Middle frontal gyrus (tissue), 1 donor: Measurements from ENCODE around the gene MUS81.

ENCODE experiments used
- DNase-seq: peaks from one replicate; pipeline ENCODE4 v3.0.0-alpha.2; 2015; ENCODE audit warnings: low spot score; ENCODE audit errors: extremely low spot score

Gene MUS81

DNA sequence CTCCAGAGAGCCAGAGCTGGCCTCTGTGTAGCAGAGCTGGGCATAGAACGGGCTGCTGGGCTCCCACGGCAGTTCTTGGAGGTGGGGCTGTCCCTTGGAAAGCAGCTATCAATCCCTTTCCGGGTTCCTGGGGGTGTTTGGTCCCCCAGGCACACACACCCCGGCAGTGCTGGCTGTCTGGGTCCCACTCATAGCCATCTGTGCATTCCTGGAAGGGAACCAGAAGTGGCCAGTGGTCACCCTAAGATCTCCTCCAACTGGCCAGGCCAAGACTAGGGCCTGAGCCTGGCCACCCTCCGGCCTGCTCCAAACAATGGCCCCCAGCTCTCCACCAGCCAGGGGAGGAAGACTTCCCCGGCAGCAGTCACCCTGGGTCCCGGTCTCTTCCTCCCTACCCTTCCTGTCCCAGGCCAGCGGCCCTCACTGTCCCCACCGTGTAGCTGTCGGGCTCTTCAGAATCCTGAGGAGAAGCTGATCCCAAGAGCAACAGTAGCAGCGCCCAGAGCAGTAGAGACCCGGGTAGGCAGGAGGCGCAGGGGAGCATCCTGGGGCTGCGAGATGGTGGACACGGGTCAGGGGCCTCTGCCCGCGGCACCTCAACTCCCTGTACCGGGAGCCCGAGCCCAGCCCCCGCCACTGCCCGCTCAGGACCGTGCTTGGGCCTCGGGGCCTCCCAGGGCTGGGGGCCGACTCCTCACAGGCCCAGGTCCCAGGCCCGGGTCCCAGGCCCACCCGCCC, 11.7 kb downstream of the MUS81 start:
- DNase-seq: no peak

DNA sequence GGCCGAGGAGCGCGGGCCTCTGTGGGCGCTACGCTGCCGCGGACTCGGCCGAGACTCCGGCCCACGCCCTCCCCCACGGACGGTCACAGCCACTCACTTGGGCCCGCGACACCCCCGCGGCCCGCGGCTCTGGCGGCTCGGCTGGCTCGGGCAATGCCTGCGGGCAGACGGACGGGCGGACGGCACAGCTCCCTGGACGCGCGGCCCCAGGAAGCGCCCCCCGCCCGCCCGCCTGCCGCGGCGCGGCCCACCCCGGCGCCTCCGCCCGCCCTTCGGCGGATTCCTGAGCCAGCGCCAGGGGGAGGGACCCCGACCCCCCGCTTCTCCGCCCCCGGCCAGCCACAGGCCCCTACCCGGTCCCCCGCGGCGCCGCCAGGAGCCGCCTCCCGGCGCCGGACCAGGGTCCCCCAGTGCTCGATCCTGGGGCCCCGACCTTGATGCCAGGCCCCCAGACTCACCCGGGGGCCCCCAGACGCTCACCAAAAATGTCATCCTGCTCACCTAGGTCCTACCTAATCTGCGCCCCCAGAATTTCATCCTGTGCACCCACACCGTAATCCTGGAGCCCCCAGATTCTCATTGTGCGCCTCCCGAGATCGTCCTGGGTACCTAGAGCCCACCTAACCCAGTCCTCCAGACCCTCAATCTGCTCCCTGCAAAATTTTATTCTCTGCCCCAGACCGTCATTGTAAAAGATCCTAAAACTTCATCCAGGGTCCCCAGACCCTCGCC, 12.5 kb downstream of the MUS81 start, which contains the start of gene EFEMP2:
Gene EFEMP2, minus strand, starts transcription at position 215 of the 732 bp plus-strand sequence. CDS start 446 bp downstream, outside the sequence.
- no peak for DNase-seq

DNA sequence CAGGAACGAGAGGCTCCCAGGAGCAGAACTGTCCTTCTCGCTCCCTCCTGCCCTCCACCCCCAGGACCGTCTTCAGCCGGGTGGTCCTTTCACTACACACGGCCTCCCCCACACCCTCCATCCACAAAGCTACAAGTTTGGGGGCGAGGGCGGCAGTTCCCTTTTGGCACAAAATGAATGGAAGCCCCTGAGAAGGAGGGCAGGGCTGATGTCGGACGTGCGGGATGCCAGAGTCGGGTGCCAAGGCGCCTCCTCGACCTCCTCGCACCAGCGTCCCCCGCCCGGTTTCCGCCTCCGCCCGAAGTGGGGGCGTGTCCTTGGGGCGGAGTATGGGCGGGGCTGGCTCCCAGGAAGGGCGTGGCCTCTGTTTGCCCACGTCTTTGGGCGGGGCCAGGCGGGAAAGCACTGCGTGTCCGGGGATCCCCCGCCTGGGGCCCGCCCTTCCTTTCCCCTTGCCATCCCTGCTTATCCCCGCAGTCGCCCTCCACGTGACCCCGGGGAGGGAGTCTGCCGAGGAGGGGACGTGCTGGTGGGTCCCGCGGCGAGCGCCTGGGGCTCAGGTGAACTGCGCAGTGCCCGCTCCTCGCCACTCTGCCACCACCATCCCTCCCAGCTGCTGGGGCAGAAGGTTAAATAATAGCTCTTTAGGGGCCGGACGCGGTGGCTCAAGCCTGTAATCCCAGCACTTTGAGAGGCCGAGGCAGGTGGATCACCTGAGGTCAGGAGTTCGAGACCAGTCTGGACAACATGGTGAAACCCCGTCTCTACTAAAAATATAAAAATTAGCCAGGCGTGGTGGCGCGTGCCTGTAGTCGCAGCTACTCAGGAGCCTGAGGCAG, 13.3 kb downstream of the MUS81 start:
- DNase-seq: peak; percentile 78

DNA sequence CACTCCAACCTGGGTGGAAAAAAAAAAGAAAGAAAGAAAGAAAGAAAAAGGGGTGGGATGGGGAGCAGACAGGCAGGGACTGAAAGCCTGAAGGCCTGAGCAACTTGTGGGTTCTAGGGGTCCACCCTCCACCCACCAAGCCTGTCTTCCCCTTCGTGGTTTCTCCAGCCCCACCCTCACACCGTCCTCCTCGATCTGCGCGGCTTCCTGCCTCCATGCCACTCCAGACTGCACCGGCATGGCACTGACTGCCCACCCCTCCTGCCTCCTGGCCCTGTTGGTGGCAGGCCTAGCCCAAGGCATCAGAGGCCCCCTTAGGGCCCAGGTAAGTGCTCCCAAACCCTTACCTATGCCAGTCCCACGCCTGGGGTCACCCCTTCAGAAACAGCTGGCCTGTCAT, 19.4 kb downstream of the MUS81 start, which contains the start of gene CTSW:
Gene CTSW, plus strand, starts transcription at position 221 of the 400 bp plus-strand sequence. Its CDS starts 18 bp downstream, at position 239.
- no peak for DNase-seq

DNA sequence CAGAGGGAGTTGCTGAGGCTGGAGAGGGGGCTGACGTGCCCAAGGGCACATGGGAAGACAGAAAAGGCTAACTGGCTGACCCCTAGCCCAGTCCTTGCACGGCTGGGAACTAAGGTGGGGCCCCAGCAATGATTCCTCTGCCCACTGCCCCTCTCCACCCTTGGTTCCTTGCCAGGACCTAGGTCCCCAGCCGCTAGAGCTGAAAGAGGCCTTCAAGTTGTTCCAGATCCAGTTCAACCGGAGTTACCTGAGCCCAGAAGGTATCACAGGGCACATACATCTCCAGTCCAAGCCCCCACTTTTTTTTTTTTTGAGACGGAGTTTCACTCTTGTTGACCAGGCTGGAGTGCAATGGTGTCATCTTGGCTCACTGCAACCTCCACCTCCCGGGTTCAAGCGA, 19.8 kb downstream of the MUS81 start:
- no peak for DNase-seq

DNA sequence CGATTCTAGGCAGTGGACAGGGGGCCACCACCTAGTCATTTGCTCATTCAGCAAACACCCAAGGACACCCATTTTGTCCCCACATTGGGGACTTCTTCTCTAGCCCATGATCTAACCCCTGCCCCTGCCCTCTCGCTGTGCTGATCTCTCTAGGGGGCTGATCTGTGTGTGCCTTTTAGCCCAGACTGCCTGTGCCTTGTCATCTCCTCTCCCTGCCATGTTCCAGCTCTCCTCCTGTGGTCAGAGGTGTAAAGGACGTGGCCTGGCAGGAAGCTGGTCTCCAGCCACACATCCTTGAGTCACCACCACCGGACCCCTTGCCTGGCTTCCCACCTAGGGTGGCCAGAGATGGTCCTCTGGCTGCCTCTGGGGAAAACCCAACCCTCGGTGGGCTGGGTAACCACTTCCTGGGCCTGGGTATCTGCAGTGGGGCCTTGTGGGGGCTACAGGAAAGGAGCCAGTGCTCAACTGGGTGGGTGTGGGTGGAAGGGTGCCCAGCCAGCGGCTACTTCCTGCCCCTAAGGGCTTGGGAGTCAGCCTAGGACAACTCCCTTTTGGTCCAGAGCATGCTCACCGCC, 20.7 kb downstream of the MUS81 start:
- DNase-seq: no peak

DNA sequence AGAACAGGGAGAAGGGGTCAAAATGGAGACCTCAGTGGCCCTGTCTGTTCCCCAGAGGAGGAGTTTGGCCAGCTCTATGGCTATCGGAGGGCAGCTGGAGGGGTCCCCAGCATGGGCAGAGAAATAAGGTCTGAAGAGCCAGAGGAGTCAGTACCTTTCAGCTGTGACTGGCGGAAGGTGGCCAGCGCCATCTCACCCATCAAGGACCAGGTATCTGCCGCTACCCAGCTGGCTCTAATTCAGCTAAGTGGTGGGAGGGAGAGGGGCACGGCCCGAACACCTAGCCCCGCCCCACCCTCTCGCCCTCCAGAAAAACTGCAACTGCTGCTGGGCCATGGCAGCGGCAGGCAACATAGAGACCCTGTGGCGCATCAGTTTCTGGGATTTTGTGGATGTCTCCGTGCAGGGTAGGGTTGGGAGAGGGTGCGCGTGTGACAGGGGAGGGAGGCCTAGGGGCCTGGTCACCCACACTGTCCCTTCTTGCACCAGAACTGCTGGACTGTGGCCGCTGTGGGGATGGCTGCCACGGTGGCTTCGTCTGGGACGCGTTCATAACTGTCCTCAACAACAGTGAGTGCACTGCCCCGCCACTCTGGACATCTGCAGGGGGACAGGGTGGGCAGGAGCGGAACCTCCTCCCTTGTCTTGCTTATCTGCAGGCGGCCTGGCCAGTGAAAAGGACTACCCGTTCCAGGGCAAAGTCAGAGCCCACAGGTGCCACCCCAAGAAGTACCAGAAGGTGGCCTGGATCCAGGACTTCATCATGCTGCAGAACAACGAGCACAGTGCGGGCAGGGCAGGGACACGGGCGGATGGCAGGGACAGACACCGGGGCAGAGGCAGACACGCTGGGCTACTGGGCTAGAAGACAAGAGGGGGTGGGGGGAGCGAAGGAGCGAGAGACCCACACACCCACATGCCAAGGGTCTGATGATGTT, 22.2 kb downstream of the MUS81 start:
- no peak for DNase-seq

DNA sequence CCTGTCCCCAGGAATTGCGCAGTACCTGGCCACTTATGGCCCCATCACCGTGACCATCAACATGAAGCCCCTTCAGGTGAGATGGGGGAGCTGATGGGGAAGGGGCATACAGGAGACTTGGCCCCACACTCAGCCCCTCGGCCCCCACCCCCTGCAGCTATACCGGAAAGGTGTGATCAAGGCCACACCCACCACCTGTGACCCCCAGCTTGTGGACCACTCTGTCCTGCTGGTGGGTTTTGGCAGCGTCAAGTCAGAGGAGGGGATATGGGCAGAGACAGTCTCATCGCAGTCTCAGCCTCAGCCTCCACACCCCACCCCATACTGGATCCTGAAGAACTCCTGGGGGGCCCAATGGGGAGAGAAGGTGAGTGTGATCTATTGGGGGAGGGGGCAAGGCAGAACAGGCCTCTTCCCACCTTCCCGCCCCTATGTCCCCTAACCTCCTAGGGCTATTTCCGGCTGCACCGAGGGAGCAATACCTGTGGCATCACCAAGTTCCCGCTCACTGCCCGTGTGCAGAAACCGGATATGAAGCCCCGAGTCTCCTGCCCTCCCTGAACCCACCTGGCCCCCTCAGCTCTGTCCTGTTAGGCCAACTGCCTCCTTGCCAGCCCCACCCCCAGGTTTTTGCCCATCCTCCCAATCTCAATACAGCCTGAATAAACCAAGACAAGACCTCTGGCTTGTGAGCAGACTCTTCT, 23.0 kb downstream of the MUS81 start:
- no peak for DNase-seq

DNA sequence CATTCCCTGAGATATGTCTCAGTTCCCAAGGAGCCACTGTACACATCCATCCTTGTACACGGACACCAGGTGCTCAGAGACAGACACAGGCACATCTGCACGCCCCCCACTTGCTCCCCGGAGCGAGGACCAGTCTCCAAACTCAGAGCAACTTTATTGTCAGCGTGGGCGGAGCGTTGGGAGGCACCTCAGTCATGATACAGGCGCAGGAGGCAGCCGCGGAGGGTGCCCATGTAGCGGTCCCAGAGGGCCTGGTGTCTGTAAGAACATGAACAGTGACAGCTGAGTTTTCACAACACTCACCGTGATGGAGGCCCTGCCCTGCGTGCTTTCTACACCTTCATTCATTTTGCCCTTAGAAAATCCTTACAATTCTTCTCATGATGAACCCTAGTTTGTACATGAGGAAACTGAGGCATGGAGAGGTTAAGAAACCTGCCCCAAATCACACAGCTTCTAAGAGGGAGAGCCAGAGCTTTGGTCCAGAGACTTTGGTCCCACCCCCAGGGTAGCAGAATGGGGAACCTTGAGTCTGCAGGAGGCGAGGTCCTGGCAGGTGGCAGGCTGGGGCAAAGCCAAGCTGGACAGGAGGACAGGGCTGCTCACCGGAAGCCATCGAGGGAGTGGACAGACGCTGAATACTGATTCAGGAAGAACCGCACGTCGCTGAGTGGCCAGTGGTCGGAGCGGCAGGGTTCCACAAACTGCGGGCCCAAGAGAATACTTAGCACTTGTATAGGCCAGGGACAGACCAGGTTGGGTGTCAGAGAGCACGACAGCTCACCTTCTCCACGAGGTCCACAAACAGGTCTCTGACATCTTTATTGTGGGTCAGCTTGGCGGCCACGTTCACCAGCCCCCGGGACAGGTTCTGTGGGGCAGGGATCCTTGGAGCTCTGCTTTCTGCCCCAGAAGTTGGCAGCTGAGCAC, 23.8 kb downstream of the MUS81 start:
- no peak for DNase-seq

DNA sequence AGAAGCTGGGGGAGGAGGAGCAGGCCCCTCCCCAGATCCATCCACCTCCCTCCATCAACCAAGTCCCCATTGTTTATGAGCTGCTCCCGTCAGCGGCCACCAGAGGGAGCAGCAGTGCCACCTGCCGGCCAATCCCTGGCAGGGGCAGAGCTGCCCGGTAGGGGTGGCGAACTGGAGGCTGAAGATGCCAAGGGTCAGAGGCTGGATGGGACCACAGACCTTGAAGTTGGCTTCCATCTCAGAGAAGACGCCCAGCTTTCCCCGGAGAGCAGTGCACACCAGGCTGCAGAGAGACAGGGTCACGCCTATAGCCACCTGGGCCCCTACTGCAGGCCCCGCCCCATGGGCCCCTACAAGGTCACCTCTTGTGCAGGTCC, 24.5 kb downstream of the MUS81 start:
- DNase-seq: peak; percentile 51

DNA sequence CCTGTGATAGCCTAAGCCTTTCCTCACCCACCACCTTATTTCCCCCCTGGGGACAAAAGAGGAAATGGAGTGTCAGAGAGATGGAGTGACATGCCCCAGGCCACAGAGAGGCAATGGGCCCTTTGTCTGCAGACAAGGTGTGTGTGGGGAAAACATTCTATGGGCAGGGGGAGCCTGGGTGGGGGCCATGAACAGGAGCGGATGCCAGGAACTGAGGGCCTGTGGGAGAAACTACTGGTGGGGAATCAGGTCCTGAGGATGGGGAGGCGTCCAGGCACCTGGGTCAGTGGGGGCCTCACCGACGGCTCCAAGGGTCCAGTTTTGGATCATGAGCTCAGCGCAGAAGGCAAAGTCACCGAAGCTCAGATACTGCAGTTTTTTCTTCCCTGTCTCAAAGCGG, 25.0 kb downstream of the MUS81 start:
- DNase-seq: no peak

DNA sequence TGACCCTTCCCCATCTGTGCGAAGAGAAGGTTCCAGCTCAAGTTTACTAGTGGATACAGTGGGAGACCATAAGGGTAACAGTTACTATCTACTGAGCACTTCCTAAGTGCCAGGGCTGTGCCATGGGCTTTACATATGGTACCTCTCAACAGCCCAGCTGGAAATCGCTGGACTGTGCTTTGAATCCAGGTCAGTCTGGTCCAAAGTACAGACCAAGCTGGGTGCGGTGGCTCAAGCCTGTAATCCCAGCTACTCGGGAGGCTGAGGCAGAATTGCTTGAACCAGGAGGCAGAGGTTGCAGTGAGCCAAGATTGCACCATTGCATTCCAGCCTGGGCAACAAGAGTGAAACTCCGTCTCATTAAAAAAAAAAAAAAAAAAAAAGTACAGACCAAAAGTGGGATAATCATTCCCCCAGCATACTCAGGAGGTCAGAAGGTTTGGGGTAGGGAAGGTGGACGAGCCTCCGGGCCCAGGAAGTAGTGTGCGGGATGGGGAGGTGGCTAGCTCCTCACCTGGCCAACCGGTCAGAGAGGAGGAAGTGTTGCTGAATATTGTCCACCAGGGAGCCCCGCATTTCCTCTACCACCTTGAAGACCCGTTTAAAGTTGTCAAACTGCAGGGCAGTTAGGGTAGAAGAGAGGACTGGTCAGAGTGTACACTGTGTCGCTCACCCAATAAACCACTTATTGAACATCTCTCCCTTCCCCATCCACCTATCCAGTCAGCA, 25.7 kb downstream of the MUS81 start:
- no peak for DNase-seq

DNA sequence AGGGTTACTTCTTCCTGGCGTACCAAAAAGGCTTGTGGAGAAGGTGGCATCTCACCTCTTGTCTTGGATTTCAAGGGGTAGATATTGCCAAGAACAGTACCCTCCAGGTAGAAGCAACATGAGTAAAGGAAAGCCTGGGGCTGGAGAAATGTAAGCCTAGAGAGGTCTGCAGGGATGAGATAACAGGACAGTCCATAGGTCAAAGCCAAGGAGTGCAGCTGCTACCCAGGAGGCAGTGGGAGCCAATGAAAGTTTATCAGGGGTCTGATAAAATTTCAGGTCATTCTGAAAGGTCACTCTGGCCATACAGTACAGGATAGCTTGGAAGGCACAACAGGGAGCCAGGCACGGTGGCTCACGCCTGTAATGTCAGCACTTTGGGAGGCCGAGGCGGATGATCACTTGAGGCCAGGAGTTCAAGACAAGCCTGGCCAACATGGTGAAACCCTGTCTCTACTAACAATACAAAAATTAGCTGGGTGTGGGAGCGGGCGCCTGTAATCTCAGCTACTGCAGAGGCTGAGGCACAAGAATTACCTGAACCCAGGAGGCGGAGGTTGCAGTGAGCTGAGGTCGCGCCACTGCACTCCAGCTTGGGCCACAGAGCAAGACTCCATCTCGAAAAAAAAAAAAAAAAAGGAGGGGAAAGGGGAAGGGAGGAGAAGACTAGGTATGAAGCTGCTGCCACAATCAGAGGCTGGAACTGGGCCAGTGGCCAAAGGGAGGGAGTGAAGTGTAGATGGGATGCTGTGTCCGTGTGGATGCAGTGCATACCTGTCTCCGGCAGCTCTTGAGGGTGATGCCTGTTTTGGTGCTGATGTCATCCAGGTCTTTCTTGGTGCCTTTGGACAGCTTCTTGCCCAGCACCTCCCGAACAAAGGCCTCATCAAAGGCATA, 26.8 kb downstream of the MUS81 start:
- no peak for DNase-seq

DNA sequence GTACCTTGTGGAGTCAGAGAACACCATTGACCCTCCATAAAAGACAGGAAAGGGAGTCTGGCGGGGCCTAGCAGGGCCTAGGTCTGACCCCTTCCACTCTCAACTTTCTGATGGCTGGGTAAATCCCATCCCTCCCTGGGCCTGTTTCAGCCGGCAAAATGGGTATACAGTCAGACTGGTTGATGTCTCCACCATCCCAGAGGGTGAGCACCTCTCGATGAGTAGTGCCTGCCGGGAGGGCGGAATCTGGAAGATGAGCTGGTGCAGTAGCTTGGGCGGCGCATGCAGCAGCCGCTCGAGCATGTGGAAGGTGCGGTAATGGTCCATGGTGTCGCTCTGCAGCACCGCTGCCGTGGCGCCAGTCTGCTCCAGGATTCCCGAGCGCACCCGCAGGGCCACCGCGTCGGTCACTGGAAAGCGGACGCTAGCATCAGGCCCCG, 27.5 kb downstream of the MUS81 start:
- DNase-seq: no peak

DNA sequence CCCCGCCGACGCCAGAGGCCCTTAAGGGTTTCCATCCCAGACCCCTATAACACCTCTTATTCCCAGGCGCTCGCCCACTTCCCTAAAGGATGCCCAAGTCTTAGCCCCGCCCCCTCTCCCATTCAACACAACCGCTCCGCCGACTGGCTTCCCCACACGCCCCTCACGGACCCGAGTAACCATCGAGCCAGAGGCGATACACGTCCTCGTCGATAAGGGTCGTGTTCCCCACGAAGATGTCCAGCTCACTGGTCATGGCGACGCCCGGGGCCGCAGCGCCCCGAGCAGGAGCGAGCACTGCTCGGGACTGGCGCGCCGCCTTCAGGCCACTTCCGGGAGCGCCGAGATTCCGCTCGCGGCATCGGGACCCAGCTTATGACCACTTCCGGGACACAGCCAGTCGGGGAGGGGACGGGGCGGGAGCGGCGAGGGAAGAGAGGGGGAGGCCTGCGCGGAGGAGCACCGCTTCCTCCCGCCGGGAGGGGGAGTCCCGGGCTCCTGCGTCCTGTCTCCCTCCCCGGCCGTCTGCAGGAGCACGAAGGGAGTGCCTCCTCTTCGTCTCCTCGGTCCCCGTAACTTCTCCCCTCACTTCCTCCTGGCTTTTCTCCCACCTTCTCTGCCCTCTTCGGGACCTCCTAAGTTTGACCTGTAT, 28.1 kb downstream of the MUS81 start, which contains the start of gene FIBP:
Gene FIBP, minus strand, starts transcription at position 309 of the 652 bp plus-strand sequence. Its CDS starts 53 bp downstream, at position 256.
- peak; percentile 94 for DNase-seq
